ENCODE results near the gene TMEM123. TPM values are rescaled to one million over a fixed set of nuclear protein-coding genes. Genes with fewer than 3 reads are reported as not detected.

TMEM123 gene
- polyA plus RNA-seq, 3 donors, result 68.7 to 368 (median 263) TPM

DNA sequence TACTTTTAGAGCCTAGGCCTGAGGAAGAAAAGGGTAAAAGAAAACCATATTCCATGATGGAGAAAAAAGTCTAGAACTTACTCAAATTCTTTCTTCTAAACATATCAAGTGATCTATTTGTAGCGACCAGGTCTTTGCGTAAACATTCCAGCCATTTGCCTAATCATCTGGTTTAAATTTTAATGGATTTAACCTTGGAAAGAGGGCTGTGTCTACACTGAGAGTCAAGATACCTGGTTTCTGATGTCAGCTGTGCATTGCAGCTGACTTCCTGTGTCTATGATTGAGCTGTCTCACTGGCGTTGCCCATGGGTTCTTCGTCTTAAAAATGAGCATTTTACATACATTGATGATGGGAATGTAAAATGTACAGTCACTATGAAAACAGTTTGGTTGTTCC lies 10.0 kb upstream of the TMEM123 start:
- H3K9me3 Mint-ChIP-seq, result no peaks in the 10 kb centered on the region
- H3K4me3 ChIP-seq (replicated peaks in 1 of 3; ENCODE audit: low read depth in 2 of 3, low read length in 3 of 3), result no peak overlapping the region
- no peaks in the 10 kb centered on the region for H3K9me3 ChIP-seq (replicated peaks in 1 of 2; ENCODE audit: control insufficient read depth in 1 of 2, insufficient read depth in 1 of 2, low read length in 2 of 2)
- H4K20me1 ChIP-seq (ENCODE audit: insufficient read depth, low read length), result no peaks in the 10 kb centered on the region
- no peak for TF ChIP-seq CTCF (IDR thresholded peaks at IDR 0.05)
- peaks cover 20% of the 10 kb centered on the region for H3K4me1 Mint-ChIP-seq
- no peaks in the 10 kb centered on the region for H3K36me3 Mint-ChIP-seq
- WGBS (ENCODE audit: insufficient coverage), result no CpG with 5 or more reads among the region's 4 CpGs
- H3K4me1 ChIP-seq (ENCODE audit: control insufficient read depth in 1 of 2, insufficient read depth in 2 of 2, low read length in 2 of 2), result peaks cover 4 to 16% of the 10 kb centered on the region in 2 donors
- intact Hi-C loops (cut with micrococcal nuclease), result no loop called here
- H3K27ac ChIP-seq (ENCODE audit: low read depth in 1 of 2, low read length in 2 of 2), result no peak overlapping the region
- no peak overlapping the region for H3K4me2 ChIP-seq (replicated peaks; ENCODE audit: extremely low read depth, low read length, poor library complexity, severe bottlenecking)
- H3K4me3 Mint-ChIP-seq, result no peak overlapping the region
- no peak for DNase-seq
- peaks cover 0 to 2% (median 0%) of the 10 kb centered on the region in 3 donors for H3K27me3 Mint-ChIP-seq (ENCODE audit: low read depth in 3 of 3)
- no peaks in the 10 kb centered on the region for H3K79me2 ChIP-seq (ENCODE audit: insufficient read depth, low read length)
- H3K27ac Mint-ChIP-seq, result no peak overlapping the region
- H3K27me3 ChIP-seq (ENCODE audit: control insufficient read depth in 2 of 2, insufficient read depth in 2 of 2, low read length in 2 of 2), result no peaks in the 10 kb centered on the region
- no peaks in the 10 kb centered on the region for H3K36me3 ChIP-seq (replicated peaks in 1 of 2; ENCODE audit: control insufficient read depth in 1 of 2, insufficient read depth in 2 of 2, low read length in 2 of 2)
- H2AFZ ChIP-seq (ENCODE audit: insufficient read depth, low read depth, low read length, poor library complexity, severe bottlenecking), result no peak overlapping the region
- H3K9ac ChIP-seq (ENCODE audit: insufficient read depth, low read length, poor library complexity, severe bottlenecking), result no peak overlapping the region

- DNase-seq, result no peak
- TF ChIP-seq CTCF (IDR thresholded peaks at IDR 0.05), result no peak
- no peaks in the 10 kb centered on the region for H3K36me3 Mint-ChIP-seq
- H3K9me3 ChIP-seq (replicated peaks in 1 of 2; ENCODE audit: control insufficient read depth in 1 of 2, insufficient read depth in 1 of 2, low read length in 2 of 2), result no peaks in the 10 kb centered on the region
- no peaks in the 10 kb centered on the region for H3K36me3 ChIP-seq (replicated peaks in 1 of 2; ENCODE audit: control insufficient read depth in 1 of 2, insufficient read depth in 2 of 2, low read length in 2 of 2)
- H3K4me1 ChIP-seq (ENCODE audit: control insufficient read depth in 1 of 2, insufficient read depth in 2 of 2, low read length in 2 of 2), result peaks cover 21 to 22% of the 10 kb centered on the region in 2 donors
- H4K20me1 ChIP-seq (ENCODE audit: insufficient read depth, low read length), result no peaks in the 10 kb centered on the region
- no peaks in the 10 kb centered on the region for H3K27me3 ChIP-seq (ENCODE audit: control insufficient read depth in 2 of 2, insufficient read depth in 2 of 2, low read length in 2 of 2)
- no peak overlapping the region for H3K4me3 ChIP-seq (replicated peaks in 1 of 3; ENCODE audit: low read depth in 2 of 3, low read length in 3 of 3)
- peaks cover 30% of the 10 kb centered on the region for H3K4me1 Mint-ChIP-seq
- H2AFZ ChIP-seq (ENCODE audit: insufficient read depth, low read depth, low read length, poor library complexity, severe bottlenecking), result no peak overlapping the region
- intact Hi-C loops (cut with micrococcal nuclease), result no loop called here
- H3K27ac ChIP-seq (ENCODE audit: low read depth in 1 of 2, low read length in 2 of 2), result no peak overlapping the region
- H3K27me3 Mint-ChIP-seq (ENCODE audit: low read depth in 3 of 3), result peaks cover 0 to 2% (median 0%) of the 10 kb centered on the region in 3 donors
- H3K79me2 ChIP-seq (ENCODE audit: insufficient read depth, low read length), result no peaks in the 10 kb centered on the region
- H3K27ac Mint-ChIP-seq, result no peak overlapping the region
- H3K4me3 Mint-ChIP-seq, result no peak overlapping the region
- H3K4me2 ChIP-seq (replicated peaks; ENCODE audit: extremely low read depth, low read length, poor library complexity, severe bottlenecking), result no peak overlapping the region
- H3K9me3 Mint-ChIP-seq, result no peaks in the 10 kb centered on the region
- no peak overlapping the region for H3K9ac ChIP-seq (ENCODE audit: insufficient read depth, low read length, poor library complexity, severe bottlenecking)
These were observed 6.8 kb upstream of the TMEM123 start for GRCh38 chr11:102459393-102459792.

Data from CD14-positive monocyte (primary cell).